H1 (cell line): ENCODE data around the gene ADD1. TPM values are rescaled to one million over a fixed set of nuclear protein-coding genes. Genes with fewer than 3 reads are reported as not detected.

Experiments
- ASH2L ChIP-seq: fragments of 200-600, 300-600 bp; sonication (generic); IDR thresholded peaks from one replicate; pipeline ENCODE4 v1.7.1; 2017; ENCODE audit warnings: low read length
- ATF3 ChIP-seq: IDR thresholded peaks from 2 replicates; pipeline ENCODE4 v1.6.1; 2011; ENCODE audit warnings: low read depth, mild to moderate bottlenecking, low read length; ENCODE audit not compliant: insufficient read depth
- BACH1 ChIP-seq: IDR thresholded peaks from 2 replicates; pipeline ENCODE4 v1.6.1; 2012; ENCODE audit warnings: low read length, improper control_type of control experiment
- BRCA1 ChIP-seq: IDR thresholded peaks from 2 replicates; pipeline ENCODE4 v1.6.1; 2012; ENCODE audit warnings: low read depth, low read length, improper control_type of control experiment
- CHD1 ChIP-seq: IDR thresholded peaks from 2 replicates; pipeline ENCODE4 v1.6.1; 2012; ENCODE audit warnings: low read depth, low read length, improper control_type of control experiment
- JUND ChIP-seq: IDR thresholded peaks from 2 replicates; pipeline ENCODE4 v1.6.1; 2011; ENCODE audit warnings: mild to moderate bottlenecking, improper control_type of control experiment, low read length
- KDM1A ChIP-seq: fragments of 200-600, 300-600 bp; sonication (generic); IDR thresholded peaks from 2 replicates; pipeline ENCODE4 v1.7.1; 2016; ENCODE audit warnings: mild to moderate bottlenecking, low read length, borderline replicate concordance
- MAFK ChIP-seq: IDR thresholded peaks from 2 replicates; pipeline ENCODE4 v1.6.1; 2012; ENCODE audit warnings: low read depth, mild to moderate bottlenecking, improper control_type of control experiment, low read length
- TBP ChIP-seq: IDR thresholded peaks from 2 replicates; pipeline ENCODE4 v1.6.1; 2011; ENCODE audit warnings: low read depth, low read length, improper control_type of control experiment
- polyA plus RNA-seq, 7 experiments: library from polyadenylated mRNA; depleted of rRNA in 3 of 7; stranded (reverse) in 5 of 7; unstranded in 2 of 7; fragments of >200 nt in 5 of 7; fragments of 200-250 nt in 2 of 7; gene quantifications; 1 replicate in 5 of 7; 2 replicates in 1 of 7; 4 replicates in 1 of 7; pipeline versions ENCODE4 v1.2.1 to v1.2.3, GENCODE V29; 2011 to 2013; ENCODE audit warnings: missing spikeins in 2 of 7, mixed read lengths in 2 of 7
- total RNA-seq: library from RNA; stranded (reverse); fragmentation: NEBNext Ultra II Directional; extraction: Animal tissue kit (Norgen Biotek cat#: 25700); gene quantifications from 2 replicates; pipeline ENCODE4 v1.2.1, GENCODE V29; 2021

The ADD1 gene
- total and polyA plus RNA-seq, 2 of the 8 experiments (the other 6 are each of a cell fraction or from before 2014, with no cell fraction given): 113 to 143 TPM

DNA sequence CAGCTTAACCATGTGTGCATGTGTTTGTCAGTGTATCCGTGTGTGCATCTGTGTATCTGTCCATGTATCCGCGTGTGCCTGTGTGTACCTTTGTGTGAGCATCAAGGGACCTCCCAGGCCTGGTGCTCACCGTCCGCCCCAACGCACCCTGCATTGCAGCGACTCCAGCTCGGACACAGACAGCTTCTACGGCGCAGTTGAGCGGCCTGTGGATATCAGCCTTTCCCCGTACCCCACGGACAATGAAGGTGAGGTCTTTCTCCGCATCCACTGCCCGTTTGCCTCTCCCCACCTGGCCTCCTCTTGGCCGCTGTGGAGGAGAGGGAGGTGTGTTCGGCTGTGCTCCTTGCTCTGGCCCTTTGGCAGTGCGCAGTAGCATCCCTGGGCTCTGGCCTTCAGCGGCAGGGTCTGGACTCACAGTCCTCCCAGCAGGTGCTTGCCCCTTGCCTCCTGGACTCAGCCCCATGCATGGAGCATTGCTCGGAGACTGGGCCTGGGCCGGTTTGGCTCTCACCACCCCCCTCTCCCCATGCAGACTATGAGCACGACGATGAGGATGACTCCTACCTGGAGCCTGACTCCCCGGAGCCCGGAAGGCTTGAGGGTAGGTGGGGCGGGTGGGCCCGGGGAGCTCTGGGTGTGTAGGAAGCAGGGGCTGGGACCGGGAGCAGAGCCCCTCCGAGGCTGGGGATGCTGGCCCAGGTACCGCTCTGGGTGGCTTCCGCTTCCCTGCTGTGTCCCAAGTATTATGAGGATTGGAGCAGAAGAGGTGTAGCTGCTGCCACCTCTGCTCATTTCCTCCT lies 16.4 kb upstream of the ADD1 start (continued):
- TF ChIP-seq KDM1A (no peak), TBP (no peak), ASH2L (no peak), JUND (no peak), BRCA1 (no peak), BACH1 (no peak), MAFK (no peak), CHD1 (no peak), ATF3 (no peak)
